IMR-90 (cell line): ENCODE data around the gene WWC2. TPM values are rescaled to one million over a fixed set of nuclear protein-coding genes. Genes with fewer than 3 reads are reported as not detected.

Source experiments
- ATAC-seq: fragments of 200-7000 bp; cut with Tn5 transposase; 2 replicates; pipeline ENCODE4 v1.9.1; 2020; ENCODE audit warnings: low read depth, mild to moderate bottlenecking, moderate library complexity
- BruUV-seq: library from RNA; stranded (reverse); fragments of 400-500 nt; replicated peaks from 2 replicates; lab custom pipeline; 2021; lab: Mats Ljungman, UMichigan
- CTCF ChIA-PET: fragments of 300-600 bp; formaldehyde crosslinking; extraction: SDS; loops from one replicate; lab custom pipeline; 2021; ENCODE audit warnings: antibody characterized with exemption; lab: Yijun Ruan, JAX
- POLR2A ChIA-PET: fragments of 300-600 bp; sonication (Branson Sonifier 250); formaldehyde crosslinking; loops from one replicate; lab custom pipeline; 2022; ENCODE audit warnings: antibody characterized with exemption; ENCODE audit not compliant: unreplicated experiment; lab: Charles Lee
- DNase-seq: peaks from one replicate; pipeline ENCODE4 v3.0.0; 2013
- H2AFZ ChIP-seq: replicated peaks from 2 replicates; pipeline ENCODE3; 2013; ENCODE audit warnings: low read length, mild to moderate bottlenecking; ENCODE audit not compliant: poor library complexity
- H2AK5ac ChIP-seq: 2 replicates; pipeline ENCODE4 v1.6.1; 2013; ENCODE audit warnings: low read depth, low read length, inconsistent platforms
- H2AK9ac ChIP-seq: replicated peaks from 2 replicates; pipeline ENCODE3; 2013; ENCODE audit warnings: mild to moderate bottlenecking, low read depth, low read length, moderate library complexity; ENCODE audit not compliant: poor library complexity
- H2BK120ac ChIP-seq: 2 replicates; pipeline ENCODE4 v1.6.1; 2013; ENCODE audit warnings: low read depth, low read length, inconsistent platforms
- H2BK15ac ChIP-seq: 3 replicates; pipeline ENCODE4 v1.6.1; 2013; ENCODE audit warnings: low read depth, low read length, inconsistent platforms
- H2BK20ac ChIP-seq: 2 replicates; pipeline ENCODE4 v1.6.1; 2013; ENCODE audit warnings: low read depth, mild to moderate bottlenecking, inconsistent platforms, low read length, moderate library complexity
- H2BK5ac ChIP-seq: 2 replicates; pipeline ENCODE4 v1.6.1; 2013; ENCODE audit warnings: mild to moderate bottlenecking, low read depth, low read length, inconsistent platforms; ENCODE audit not compliant: poor library complexity, severe bottlenecking
- H3K14ac ChIP-seq: replicated peaks from 2 replicates; pipeline ENCODE4 v1.6.1; 2013; ENCODE audit warnings: low read depth, low read length, inconsistent platforms
- H3K18ac ChIP-seq: 2 replicates; pipeline ENCODE4 v1.6.1; 2013; ENCODE audit warnings: low read depth, low read length, control low read depth
- H3K23ac ChIP-seq: 2 replicates; pipeline ENCODE4 v1.6.1; 2013; ENCODE audit warnings: low read depth, low read length, inconsistent platforms
- H3K27ac ChIP-seq: 2 replicates; pipeline ENCODE4 v1.5.1; 2013; ENCODE audit warnings: mild to moderate bottlenecking, control low read depth, low read length; ENCODE audit not compliant: insufficient read depth
- H3K27me3 ChIP-seq: 2 replicates; pipeline ENCODE4 v1.6.1; 2013; ENCODE audit warnings: low read length; ENCODE audit not compliant: control insufficient read depth, insufficient read depth
- H3K36me3 ChIP-seq: 2 replicates; pipeline ENCODE4 v1.6.1; 2013; ENCODE audit warnings: low read length, mixed read lengths; ENCODE audit not compliant: control insufficient read depth, insufficient read depth
- H3K4ac ChIP-seq: 2 replicates; pipeline ENCODE4 v1.6.1; 2013; ENCODE audit warnings: low read depth, low read length, inconsistent platforms
- H3K4me1 ChIP-seq: 2 replicates; pipeline ENCODE4 v1.6.1; 2013; ENCODE audit warnings: low read length, mixed read lengths; ENCODE audit not compliant: control insufficient read depth, insufficient read depth
- H3K4me2 ChIP-seq: 2 replicates; pipeline ENCODE4 v1.6.1; 2013; ENCODE audit warnings: low read depth, mild to moderate bottlenecking, control low read depth, low read length, moderate library complexity
- H3K4me3 ChIP-seq: 2 replicates; pipeline ENCODE4 v1.5.1; 2013; ENCODE audit warnings: low read depth, mild to moderate bottlenecking, control low read depth, low read length, moderate library complexity; ENCODE audit not compliant: insufficient read depth
- H3K56ac ChIP-seq: 2 replicates; pipeline ENCODE4 v1.6.1; 2013; ENCODE audit warnings: low read length, inconsistent platforms; ENCODE audit not compliant: insufficient read depth; ENCODE audit errors: extremely low read depth
- H3K79me1 ChIP-seq, 2 experiments: 2 replicates each; pipeline ENCODE4 v1.6.1; 2013; ENCODE audit warnings: low read length in 2 of 2, inconsistent platforms in 1 of 2, low read depth in 1 of 2
- H3K9ac ChIP-seq: 2 replicates; pipeline ENCODE4 v1.6.1; 2013; ENCODE audit warnings: low read depth, low read length, control low read depth
- H3K9me1 ChIP-seq: 2 replicates; pipeline ENCODE4 v1.6.1; 2013; ENCODE audit warnings: low read length, inconsistent platforms; ENCODE audit not compliant: insufficient read depth
- H3K9me3 ChIP-seq: 2 replicates; pipeline ENCODE4 v1.6.1; 2013; ENCODE audit warnings: low read length; ENCODE audit not compliant: control insufficient read depth, insufficient read depth
- H4K20me1 ChIP-seq: 2 replicates; pipeline ENCODE4 v1.6.1; 2013; ENCODE audit warnings: low read length, inconsistent platforms; ENCODE audit not compliant: insufficient read depth
- H4K5ac ChIP-seq: 2 replicates; pipeline ENCODE4 v1.6.1; 2013; ENCODE audit warnings: mild to moderate bottlenecking, low read depth, low read length, control low read depth
- H4K8ac ChIP-seq, 2 experiments: 2 replicates each; pipeline ENCODE4 v1.6.1; 2013; ENCODE audit warnings: low read depth in 2 of 2, low read length in 2 of 2, control low read depth in 1 of 2, inconsistent platforms in 1 of 2
- H4K91ac ChIP-seq: 2 replicates; pipeline ENCODE4 v1.6.1; 2013; ENCODE audit warnings: low read depth, low read length, inconsistent platforms; ENCODE audit not compliant: insufficient read depth
- CEBPB ChIP-seq: IDR thresholded peaks from 2 replicates; pipeline ENCODE4 v1.6.1; 2012; ENCODE audit warnings: low read depth, low read length, improper control_type of control experiment
- CTCF ChIP-seq: conservative IDR thresholded peaks from 2 replicates; pipeline ENCODE4 v1.5.1; 2012; ENCODE audit warnings: mild to moderate bottlenecking, low read depth, low read length, improper control_type of control experiment
- ELK1 ChIP-seq: fragments of 150-350 bp; IDR thresholded peaks from 2 replicates; pipeline ENCODE4 v1.6.1; 2016; ENCODE audit warnings: low read depth, mild to moderate bottlenecking, low read length, moderate library complexity, borderline replicate concordance
- FOS ChIP-seq: fragments of 150-350 bp; IDR thresholded peaks from 2 replicates; pipeline ENCODE4 v1.6.1; 2016; ENCODE audit warnings: low read depth, low read length
- MXI1 ChIP-seq: IDR thresholded peaks from 2 replicates; pipeline ENCODE4 v1.6.1; 2012; ENCODE audit warnings: low read depth, mild to moderate bottlenecking, low read length, moderate library complexity, borderline replicate concordance
- NFE2L2 ChIP-seq: fragments of 150-350 bp; IDR thresholded peaks from 2 replicates; pipeline ENCODE4 v1.6.1; 2016; ENCODE audit warnings: low read depth, mild to moderate bottlenecking, low read length
- POLR2A ChIP-seq: IDR thresholded peaks from 2 replicates; pipeline ENCODE4 v1.6.1; 2012; ENCODE audit warnings: mild to moderate bottlenecking, low read depth, low read length
- RAD21 ChIP-seq: IDR thresholded peaks from 2 replicates; pipeline ENCODE4 v1.6.1; 2012; ENCODE audit warnings: low read length, improper control_type of control experiment
- RCOR1 ChIP-seq: IDR thresholded peaks from 2 replicates; pipeline ENCODE4 v1.6.1; 2012; ENCODE audit warnings: mild to moderate bottlenecking, low read length, improper control_type of control experiment; ENCODE audit not compliant: insufficient replicate concordance
- RFX5 ChIP-seq: IDR thresholded peaks from 2 replicates; pipeline ENCODE4 v1.8.0; 2012; ENCODE audit warnings: low read depth, mild to moderate bottlenecking, low read length, moderate library complexity
- USF2 ChIP-seq: fragments of 150-350 bp; IDR thresholded peaks from 2 replicates; pipeline ENCODE4 v1.6.1; 2017; ENCODE audit warnings: mild to moderate bottlenecking, antibody characterized with exemption, low read length, low read depth
- WGBS, 2 experiments: methylation state at CpG; one replicate each; pipeline versions ENCODE4 v1.1.5 to v1.1.7; 2013; ENCODE audit warnings: missing lambda C conversion rate in 2 of 2; ENCODE audit not compliant: insufficient read length in 1 of 2; ENCODE audit errors: extremely low coverage in 2 of 2; 5-methylcytosine and 5-hydroxymethylcytosine counted together
- dilution Hi-C: fragments of 300-500 bp; cut with HindIII; formaldehyde crosslinking; loops from one replicate; pipeline ENCODE4 v1.14.3; 2018; ENCODE audit warnings: low sequenced_read_pairs; ENCODE audit not compliant: unreplicated experiment
- in situ Hi-C: fragments of 300-500 bp; cut with MboI; formaldehyde crosslinking; loops from 3 replicates; pipeline ENCODE4 v1.14.3; 2019; ENCODE audit warnings: low sequenced_read_pairs, inconsistent platforms, mixed read lengths
- intact Hi-C: fragments of 100-400 bp; cut with micrococcal nuclease; formaldehyde crosslinking; loops from 2 replicates; pipeline ENCODE4 v1.10.0; 2022
- polyA plus RNA-seq, 3 experiments: library from polyadenylated mRNA; depleted of rRNA; stranded (reverse); fragments of >200 nt; gene quantifications; 2 replicates each; pipeline ENCODE4 v1.2.3, GENCODE V29; 2012; ENCODE audit warnings: low replicate concordance in 1 of 3
- total RNA-seq: library from RNA; depleted of rRNA; stranded (reverse); fragments of >200 nt; gene quantifications from 2 replicates; pipeline ENCODE4 v1.2.3, GENCODE V29; 2012

The WWC2 gene
- total and polyA plus RNA-seq, 2 of the 4 experiments (the other 2 are of a cell fraction): 26.6 to 27.4 TPM

- in situ Hi-C loops: no loop called here
- no peak overlapping the region for H2AK9ac ChIP-seq
- H3K4me2 ChIP-seq: no peak overlapping the region
- dilution Hi-C loops: no loop called here
- peaks cover 4% of the 10 kb centered on the region; the same call in 1 of the 2 replicates for H3K9me1 ChIP-seq
- no peak overlapping the region for H4K91ac ChIP-seq
- no peak overlapping the region for H3K56ac ChIP-seq
- no peaks in the 10 kb centered on the region for H3K9me3 ChIP-seq
- no peak overlapping the region for H3K23ac ChIP-seq
- intact Hi-C loops: loop anchor here (5.0 kb wide), 1 partner anchor 84 kb away; no protein-coding TSS in a partner anchor
- no peak overlapping the region for H3K18ac ChIP-seq
- no peak overlapping the region for H2BK20ac ChIP-seq
- H3K4me3 ChIP-seq: no peak overlapping the region
- H3K79me1 ChIP-seq: no peaks in the 10 kb centered on the region; a peak in 1 of 4 replicates
- BruUV-seq: no TSS peak
- no peak overlapping the region for H3K27ac ChIP-seq
- no peak overlapping the region for H3K9ac ChIP-seq
- no peak overlapping the region for H4K5ac ChIP-seq
- TF ChIP-seq FOS (no peak), CTCF (no peak), RFX5 (no peak), MXI1 (no peak), RCOR1 (no peak), CEBPB (no peak), USF2 (no peak), POLR2A (no peak), RAD21 (no peak), ELK1 (no peak), NFE2L2 (no peak)
- H4K8ac ChIP-seq: no peak overlapping the region
- peaks cover 4% of the 10 kb centered on the region; the same call in 1 of the 2 replicates for H3K4me1 ChIP-seq
- ChIA-PET POLR2A (no interaction called here), CTCF (no interaction called here)
- no peak overlapping the region for H2BK15ac ChIP-seq
- H4K20me1 ChIP-seq: no peaks in the 10 kb centered on the region; the same call in 1 of the 2 replicates
- H3K4ac ChIP-seq: no peak overlapping the region
- H2BK120ac ChIP-seq: no peak overlapping the region
- H3K36me3 ChIP-seq: peaks cover 35% of the 10 kb centered on the region
- H2AK5ac ChIP-seq: no peak overlapping the region
- H3K14ac ChIP-seq: no peak overlapping the region
- no peak overlapping the region for H2BK5ac ChIP-seq
- no peak for DNase-seq
- no peak overlapping the region for H2AFZ ChIP-seq
- no peaks in the 10 kb centered on the region for H3K27me3 ChIP-seq
- no peak for ATAC-seq
- WGBS, 2 experiments: 72% methylated on average over 3 of the region's 5 CpGs; no CpG with 5 or more reads in 1 of the 2 experiments
Observed at GRCh38 chr4:183312841-183313240, 213.8 kb downstream of the WWC2 start.
